Esophagus muscularis mucosa (tissue), 4 donors: Measurements from ENCODE around the gene MAP2.

Experiments
- EP300 ChIP-seq: sonication (generic); formaldehyde crosslinking; IDR thresholded peaks from one replicate; pipeline ENCODE4 v1.6.1; 2017; ENCODE audit warnings: antibody characterized with exemption
- POLR2A ChIP-seq: fragments of 450-650 bp; IDR thresholded peaks from one replicate; pipeline ENCODE4 v1.6.1; 2017; ENCODE audit warnings: antibody characterized with exemption, moderate library complexity, mild to moderate bottlenecking, low read depth
- POLR2AphosphoS5 ChIP-seq, 2 donors: sonication (generic); formaldehyde crosslinking; IDR thresholded peaks; one replicate each; pipeline ENCODE4 v1.6.1; 2017; ENCODE audit warnings: antibody characterized with exemption in 2 of 2
- TF ChIP-seq, protein P1 (sequence below), 3 experiments: fragments of 200-600 bp in 2 of 3; fragments of 450-650 bp in 1 of 3; sonication (generic) in 2 of 3; IDR thresholded peaks; one replicate each; pipeline ENCODE4 v1.5.1; 2017 to 2019; ENCODE audit warnings: antibody characterized with exemption in 3 of 3, mild to moderate bottlenecking in 2 of 3, moderate library complexity in 1 of 3

DNA sequence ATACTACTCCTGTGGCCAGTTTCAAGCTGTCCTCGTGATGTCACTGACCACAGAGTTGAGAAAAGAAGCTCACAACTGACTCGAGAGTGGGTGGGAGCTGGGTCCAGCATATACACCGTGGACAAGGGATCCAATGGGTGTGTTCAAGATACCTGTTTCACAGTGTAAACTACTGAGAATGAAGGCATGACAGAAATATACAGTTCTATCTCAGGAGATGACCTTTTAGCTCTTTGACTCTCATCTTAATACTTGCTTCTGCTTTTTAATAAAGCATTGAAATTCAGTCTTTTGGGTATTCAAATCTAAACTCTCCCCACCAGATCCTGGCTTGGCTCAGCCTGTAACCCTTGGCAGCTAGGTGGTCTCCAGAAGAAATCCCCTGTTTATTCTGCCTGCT is 130.1 kb downstream of the MAP2 start:
- TF ChIP-seq, protein P1, sequence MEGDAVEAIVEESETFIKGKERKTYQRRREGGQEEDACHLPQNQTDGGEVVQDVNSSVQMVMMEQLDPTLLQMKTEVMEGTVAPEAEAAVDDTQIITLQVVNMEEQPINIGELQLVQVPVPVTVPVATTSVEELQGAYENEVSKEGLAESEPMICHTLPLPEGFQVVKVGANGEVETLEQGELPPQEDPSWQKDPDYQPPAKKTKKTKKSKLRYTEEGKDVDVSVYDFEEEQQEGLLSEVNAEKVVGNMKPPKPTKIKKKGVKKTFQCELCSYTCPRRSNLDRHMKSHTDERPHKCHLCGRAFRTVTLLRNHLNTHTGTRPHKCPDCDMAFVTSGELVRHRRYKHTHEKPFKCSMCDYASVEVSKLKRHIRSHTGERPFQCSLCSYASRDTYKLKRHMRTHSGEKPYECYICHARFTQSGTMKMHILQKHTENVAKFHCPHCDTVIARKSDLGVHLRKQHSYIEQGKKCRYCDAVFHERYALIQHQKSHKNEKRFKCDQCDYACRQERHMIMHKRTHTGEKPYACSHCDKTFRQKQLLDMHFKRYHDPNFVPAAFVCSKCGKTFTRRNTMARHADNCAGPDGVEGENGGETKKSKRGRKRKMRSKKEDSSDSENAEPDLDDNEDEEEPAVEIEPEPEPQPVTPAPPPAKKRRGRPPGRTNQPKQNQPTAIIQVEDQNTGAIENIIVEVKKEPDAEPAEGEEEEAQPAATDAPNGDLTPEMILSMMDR (IDR thresholded peaks at IDR 0.05), result no peak
- TF ChIP-seq POLR2AphosphoS5 (IDR thresholded peaks at IDR 0.05) (no peak), EP300 (no peak), POLR2A (no peak)
